HUES64 (cell line): ENCODE results near the gene NEURL4.

ENCODE experiments used
- H3K27ac ChIP-seq: 2 replicates; pipeline ENCODE4 v1.7.0; 2013; ENCODE audit warnings: low read depth, low read length, inconsistent platforms
- H3K27me3 ChIP-seq: 2 replicates; pipeline ENCODE4 v1.6.1; 2013; ENCODE audit warnings: mild to moderate bottlenecking, low read length; ENCODE audit not compliant: insufficient read depth
- H3K36me3 ChIP-seq: 2 replicates; pipeline ENCODE4 v1.6.1; 2013; ENCODE audit warnings: mild to moderate bottlenecking, low read length; ENCODE audit not compliant: insufficient read depth
- H3K4me1 ChIP-seq: 2 replicates; pipeline ENCODE4 v1.6.1; 2013; ENCODE audit warnings: mild to moderate bottlenecking, low read length, moderate library complexity; ENCODE audit not compliant: insufficient read depth
- H3K4me3 ChIP-seq: 2 replicates; pipeline ENCODE4 v1.5.1; 2013; ENCODE audit warnings: mild to moderate bottlenecking, low read length, moderate library complexity
- H3K9ac ChIP-seq: 2 replicates; pipeline ENCODE4 v1.6.1; 2013; ENCODE audit warnings: mild to moderate bottlenecking, low read depth, low read length
- H3K9me3 ChIP-seq: 2 replicates; pipeline ENCODE4 v1.6.1; 2013; ENCODE audit warnings: low read depth, low read length; ENCODE audit not compliant: insufficient read depth
- WGBS: fragments of 150-250, 120-280 bp; methylation state at CpG from one replicate; pipeline ENCODE4 v1.1.7; 2013; ENCODE audit warnings: missing lambda C conversion rate; 5-methylcytosine and 5-hydroxymethylcytosine counted together

Gene NEURL4

GRCh38 chr17:7332111-7332510, 3.0 kb upstream of the NEURL4 start:
- Histone ChIP-seq H3K27ac (no peak overlapping the region), H3K36me3 (no peaks in the 10 kb centered on the region), H3K4me3 (no peak overlapping the region), H3K27me3 (no peaks in the 10 kb centered on the region), H3K4me1 (peaks cover 20% of the 10 kb centered on the region), H3K9me3 (no peaks in the 10 kb centered on the region), H3K9ac (no peak overlapping the region)
- WGBS: 73% methylated on average over 7 of the region's 7 CpGs

DNA sequence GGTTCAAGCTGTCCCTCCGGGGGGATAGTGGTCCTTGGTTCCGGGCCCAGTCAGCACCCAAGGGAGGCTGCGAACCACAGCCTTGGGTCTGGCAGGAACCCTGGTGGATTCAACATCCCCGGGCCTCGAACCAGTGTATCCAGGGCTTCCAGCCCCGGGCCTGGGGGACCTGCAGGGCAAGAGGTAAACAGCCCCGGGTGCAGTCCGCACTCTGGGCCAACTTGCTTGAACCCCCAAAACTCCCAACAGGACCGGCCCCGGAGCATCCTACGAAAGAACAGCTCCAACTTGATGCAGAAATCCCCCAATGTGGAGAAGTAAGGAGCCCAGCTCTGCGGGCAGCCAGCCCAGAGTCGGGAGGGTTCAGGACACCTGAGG, 1.5 kb upstream of the NEURL4 start:
- Histone ChIP-seq H3K36me3 (peaks cover 14% of the 10 kb centered on the region), H3K27me3 (no peaks in the 10 kb centered on the region), H3K4me3 (peak overlapping the region; percentile 85), H3K9ac (peak overlapping the region; percentile 70), H3K27ac (peak overlapping the region; percentile 94), H3K4me1 (peaks cover 10% of the 10 kb centered on the region; the same call in 1 of the 2 replicates), H3K9me3 (no peaks in the 10 kb centered on the region)
- WGBS: 79% methylated on average over 13 of the region's 13 CpGs

GRCh38 chr17:7329997-7330637, 982 bp upstream of the NEURL4 start:
- H3K4me3 ChIP-seq: peak overlapping the region; percentile 85
- H3K9me3 ChIP-seq: no peaks in the 10 kb centered on the region
- peak overlapping the region; percentile 94 for H3K27ac ChIP-seq
- no peaks in the 10 kb centered on the region for H3K27me3 ChIP-seq
- 3% methylated on average over 34 of the region's 34 CpGs for WGBS
- H3K9ac ChIP-seq: peak overlapping the region; percentile 79
- peaks cover 10% of the 10 kb centered on the region; the same call in 1 of the 2 replicates for H3K4me1 ChIP-seq
- peaks cover 19% of the 10 kb centered on the region for H3K36me3 ChIP-seq

DNA sequence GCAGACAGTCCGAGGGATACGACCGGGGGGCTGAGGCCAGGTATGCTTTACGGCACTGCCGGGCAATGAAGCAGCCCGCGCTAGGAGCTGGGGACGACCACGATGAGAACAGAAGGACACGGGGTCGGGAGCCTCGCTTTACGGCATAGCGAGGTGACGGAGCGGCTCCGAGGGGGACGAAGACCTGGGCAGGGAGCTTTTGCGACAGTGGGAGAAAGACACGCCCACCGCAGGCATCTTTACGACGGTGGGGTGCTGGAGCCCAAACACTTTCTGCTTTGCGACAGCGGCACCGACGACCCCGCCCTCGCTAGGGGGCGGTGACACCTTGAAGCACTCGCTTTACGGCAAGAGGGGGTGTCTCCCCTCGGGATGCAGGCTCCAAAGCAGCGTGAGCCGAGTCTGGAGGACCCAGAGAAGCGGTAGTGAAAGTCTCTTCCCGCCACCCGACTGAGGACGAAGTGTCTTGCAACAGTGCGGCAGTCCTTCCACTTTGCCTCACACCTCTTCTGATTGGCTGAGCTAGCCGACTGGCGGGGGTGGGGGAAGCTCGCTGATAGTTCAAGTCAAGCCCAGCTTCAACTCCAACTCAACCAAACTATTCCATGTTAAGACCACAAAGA, 350 bp upstream of the NEURL4 start:
- under 1% methylated on average over 43 of the region's 43 CpGs for WGBS

GRCh38 chr17:7328009-7328408, 1.1 kb downstream of the NEURL4 start:
- H3K9ac ChIP-seq: no peak overlapping the region
- H3K4me1 ChIP-seq: peaks cover 10% of the 10 kb centered on the region; the same call in 1 of the 2 replicates
- no peaks in the 10 kb centered on the region for H3K27me3 ChIP-seq
- peak overlapping the region; percentile 85 for H3K4me3 ChIP-seq
- no peaks in the 10 kb centered on the region for H3K9me3 ChIP-seq
- 95% methylated on average over 1 of the region's 1 CpG for WGBS
- peaks cover 37% of the 10 kb centered on the region for H3K36me3 ChIP-seq
- H3K27ac ChIP-seq: no peak overlapping the region

More for the DNA sequence above, 350 bp upstream of the NEURL4 start:
- Histone ChIP-seq H3K27me3 (no peaks in the 10 kb centered on the region), H3K36me3 (peaks cover 24% of the 10 kb centered on the region), H3K4me1 (peaks cover 10% of the 10 kb centered on the region; the same call in 1 of the 2 replicates), H3K9me3 (no peaks in the 10 kb centered on the region), H3K9ac (peak overlapping the region; percentile 79), H3K27ac (peak overlapping the region; percentile 94), H3K4me3 (peak overlapping the region; percentile 85)

- H3K27me3 ChIP-seq: no peaks in the 10 kb centered on the region
- H3K27ac ChIP-seq: no peak overlapping the region
- no peak overlapping the region for H3K9ac ChIP-seq
- H3K4me3 ChIP-seq: 0 out of 2 replicates have a peak overlapping the region, but pooled peaks have one; percentile 85
- H3K36me3 ChIP-seq: peaks cover 42% of the 10 kb centered on the region
- WGBS: 91% methylated on average over 16 of the region's 17 CpGs
- no peaks in the 10 kb centered on the region for H3K9me3 ChIP-seq
- peaks cover 10% of the 10 kb centered on the region; the same call in 1 of the 2 replicates for H3K4me1 ChIP-seq
These were observed 1.6 kb downstream of the NEURL4 start for GRCh38 chr17:7327501-7327900.

DNA sequence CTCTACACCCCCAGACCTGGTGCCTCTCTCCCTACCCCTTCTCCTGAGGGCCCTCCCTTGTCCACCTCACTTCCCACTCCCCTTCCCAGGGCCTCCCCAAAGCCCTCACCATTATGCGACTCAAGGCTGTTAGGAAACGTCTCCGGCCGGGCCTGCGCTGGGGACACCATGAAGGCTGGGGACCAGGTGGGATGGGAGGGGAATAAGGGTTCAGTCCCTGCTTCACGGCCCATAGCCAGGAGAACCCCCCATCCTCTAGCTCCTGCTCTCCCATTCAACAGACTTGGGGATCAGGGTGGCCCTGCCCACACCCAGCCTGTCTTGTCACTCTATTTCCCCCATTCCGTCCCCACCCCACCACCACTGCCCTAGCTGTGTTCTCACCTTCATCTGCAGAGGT, 2.1 kb downstream of the NEURL4 start:
- H3K27ac ChIP-seq: no peak overlapping the region
- peaks cover 46% of the 10 kb centered on the region for H3K36me3 ChIP-seq
- H3K9ac ChIP-seq: no peak overlapping the region
- H3K4me1 ChIP-seq: 0 out of 2 replicates have a peak, but pooled peaks cover 7% of the 10 kb centered on the region
- 94% methylated on average over 7 of the region's 7 CpGs for WGBS
- no peaks in the 10 kb centered on the region for H3K27me3 ChIP-seq
- no peak overlapping the region for H3K4me3 ChIP-seq
- no peaks in the 10 kb centered on the region for H3K9me3 ChIP-seq

GRCh38 chr17:7326186-7326585, 2.9 kb downstream of the NEURL4 start:
- Histone ChIP-seq H3K27me3 (no peaks in the 10 kb centered on the region), H3K27ac (no peak overlapping the region), H3K9me3 (no peaks in the 10 kb centered on the region), H3K9ac (no peak overlapping the region), H3K4me3 (no peak overlapping the region), H3K4me1 (0 out of 2 replicates have a peak, but pooled peaks cover 7% of the 10 kb centered on the region), H3K36me3 (peaks cover 55% of the 10 kb centered on the region)
- WGBS: 95% methylated on average over 11 of the region's 11 CpGs

DNA sequence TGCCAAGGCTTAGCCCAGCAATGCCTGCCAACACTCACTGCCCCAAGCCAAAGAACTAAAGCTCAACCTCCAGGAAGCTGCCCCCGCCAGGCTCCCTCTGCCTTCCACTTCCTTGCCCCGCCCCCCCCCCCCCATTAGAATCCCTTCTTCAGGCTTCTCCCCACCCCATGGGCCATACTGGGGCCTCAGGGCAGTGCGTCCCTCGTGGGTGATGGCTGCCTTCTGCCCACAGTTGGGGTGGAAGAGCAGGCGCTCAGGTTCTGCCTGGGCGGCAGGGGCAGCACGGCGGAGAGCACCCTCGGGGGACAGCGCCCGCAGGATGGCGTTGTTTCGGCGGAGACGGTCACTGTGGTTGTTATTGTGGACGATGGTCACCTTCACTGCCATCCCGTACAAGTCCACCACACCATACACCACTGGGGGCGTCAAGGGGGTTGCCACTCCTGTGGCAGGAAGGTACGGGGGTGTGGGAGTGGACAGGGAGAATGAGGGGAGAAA, 4.1 kb downstream of the NEURL4 start:
- Histone ChIP-seq H3K36me3 (peaks cover 66% of the 10 kb centered on the region), H3K27ac (no peak overlapping the region), H3K9me3 (no peaks in the 10 kb centered on the region), H3K9ac (no peak overlapping the region), H3K4me3 (no peak overlapping the region), H3K27me3 (no peaks in the 10 kb centered on the region), H3K4me1 (no peaks in the 10 kb centered on the region)
- 92% methylated on average over 13 of the region's 19 CpGs for WGBS

GRCh38 chr17:7324438-7324779, 4.7 kb downstream of the NEURL4 start:
- 96% methylated on average over 3 of the region's 3 CpGs for WGBS
- no peaks in the 10 kb centered on the region for H3K4me1 ChIP-seq

GRCh38 chr17:7323731-7324437, 5.3 kb downstream of the NEURL4 start:
- Histone ChIP-seq H3K4me3 (no peak overlapping the region), H3K9ac (no peak overlapping the region), H3K27me3 (no peaks in the 10 kb centered on the region), H3K36me3 (peaks cover 71% of the 10 kb centered on the region), H3K4me1 (no peaks in the 10 kb centered on the region), H3K9me3 (no peaks in the 10 kb centered on the region), H3K27ac (no peak overlapping the region)
- 70% methylated on average over 39 of the region's 39 CpGs for WGBS

More at GRCh38 chr17:7324438-7324779, 4.7 kb downstream of the NEURL4 start:
- peaks cover 68% of the 10 kb centered on the region for H3K36me3 ChIP-seq
- no peaks in the 10 kb centered on the region for H3K27me3 ChIP-seq
- no peak overlapping the region for H3K4me3 ChIP-seq
- H3K9ac ChIP-seq: no peak overlapping the region
- no peaks in the 10 kb centered on the region for H3K9me3 ChIP-seq
- H3K27ac ChIP-seq: no peak overlapping the region
